Measurements from ENCODE around the gene CA12.

DNA sequence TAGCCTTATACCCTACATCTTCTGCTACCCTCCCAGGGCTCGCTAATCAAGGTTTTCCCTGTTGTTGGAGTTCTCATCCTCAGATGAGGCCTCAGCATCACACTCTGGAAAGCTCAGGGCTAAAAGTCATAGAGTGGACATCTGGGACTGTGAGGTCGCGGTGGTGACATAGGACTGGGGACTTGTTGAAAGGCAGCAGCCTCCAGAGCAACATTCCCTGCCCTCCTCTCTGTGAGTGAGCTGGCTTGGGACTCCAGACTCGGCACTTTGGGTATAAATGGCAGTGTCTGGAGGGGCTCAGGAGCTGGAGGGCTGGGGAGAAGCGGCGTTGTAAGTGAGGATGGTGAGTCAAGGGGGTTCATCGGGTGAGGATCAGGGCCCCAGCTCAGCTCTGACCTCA lies 2.7 kb downstream of the CA12 start:
- TF ChIP-seq, protein P1, sequence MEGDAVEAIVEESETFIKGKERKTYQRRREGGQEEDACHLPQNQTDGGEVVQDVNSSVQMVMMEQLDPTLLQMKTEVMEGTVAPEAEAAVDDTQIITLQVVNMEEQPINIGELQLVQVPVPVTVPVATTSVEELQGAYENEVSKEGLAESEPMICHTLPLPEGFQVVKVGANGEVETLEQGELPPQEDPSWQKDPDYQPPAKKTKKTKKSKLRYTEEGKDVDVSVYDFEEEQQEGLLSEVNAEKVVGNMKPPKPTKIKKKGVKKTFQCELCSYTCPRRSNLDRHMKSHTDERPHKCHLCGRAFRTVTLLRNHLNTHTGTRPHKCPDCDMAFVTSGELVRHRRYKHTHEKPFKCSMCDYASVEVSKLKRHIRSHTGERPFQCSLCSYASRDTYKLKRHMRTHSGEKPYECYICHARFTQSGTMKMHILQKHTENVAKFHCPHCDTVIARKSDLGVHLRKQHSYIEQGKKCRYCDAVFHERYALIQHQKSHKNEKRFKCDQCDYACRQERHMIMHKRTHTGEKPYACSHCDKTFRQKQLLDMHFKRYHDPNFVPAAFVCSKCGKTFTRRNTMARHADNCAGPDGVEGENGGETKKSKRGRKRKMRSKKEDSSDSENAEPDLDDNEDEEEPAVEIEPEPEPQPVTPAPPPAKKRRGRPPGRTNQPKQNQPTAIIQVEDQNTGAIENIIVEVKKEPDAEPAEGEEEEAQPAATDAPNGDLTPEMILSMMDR (IDR thresholded peaks at IDR 0.05), result no peak
- no peak for TF ChIP-seq POLR2A (IDR thresholded peaks at IDR 0.05)

Data from vagina (tissue), 2 donors.